NCI-H2196 (cell line): ENCODE measurements around the gene PPP1R16B.
A peak's percentile ranks its signal among the peaks of the same experiment; 100 is the strongest.

Experiments used
- DNase-seq: peaks from one replicate; lab custom pipeline; 2025; ENCODE audit not compliant: unreplicated experiment; lab: John Stamatoyannopoulos, UW

PPP1R16B gene

DNA sequence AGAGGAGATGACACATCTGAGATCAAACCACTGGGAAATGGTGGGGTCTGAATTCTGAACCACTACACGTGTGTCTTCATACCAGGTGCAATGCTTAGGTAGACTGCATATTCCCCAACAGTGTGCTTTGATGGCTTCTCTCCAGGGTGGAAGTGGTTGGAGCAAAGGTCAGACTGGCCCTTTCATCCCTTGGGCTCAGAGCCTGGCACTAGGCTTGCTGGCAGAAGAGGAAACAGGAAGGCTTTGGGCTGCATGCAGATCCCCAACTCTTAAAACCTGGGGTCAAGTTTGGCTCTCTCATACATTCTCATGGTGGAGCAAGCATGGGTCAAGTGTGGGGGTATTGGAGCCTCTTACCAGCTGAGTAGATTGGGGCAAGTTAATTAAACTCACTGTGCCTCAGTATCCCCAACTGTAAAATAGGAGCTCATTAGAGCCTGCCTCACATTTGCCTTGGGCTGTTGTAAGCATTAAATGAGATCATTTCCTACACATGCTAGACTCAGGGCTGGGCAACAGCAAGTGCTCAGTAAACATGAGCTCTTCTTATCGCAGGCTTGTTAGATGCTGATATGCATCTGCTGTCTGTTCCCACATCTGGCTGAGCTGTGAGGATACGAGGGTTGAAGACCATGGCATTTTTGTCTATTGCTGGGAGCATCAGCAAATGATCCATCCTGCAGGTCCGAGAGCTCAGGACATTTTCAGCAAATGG, 69.1 kb downstream of the PPP1R16B start:
- no peak for DNase-seq

DNA sequence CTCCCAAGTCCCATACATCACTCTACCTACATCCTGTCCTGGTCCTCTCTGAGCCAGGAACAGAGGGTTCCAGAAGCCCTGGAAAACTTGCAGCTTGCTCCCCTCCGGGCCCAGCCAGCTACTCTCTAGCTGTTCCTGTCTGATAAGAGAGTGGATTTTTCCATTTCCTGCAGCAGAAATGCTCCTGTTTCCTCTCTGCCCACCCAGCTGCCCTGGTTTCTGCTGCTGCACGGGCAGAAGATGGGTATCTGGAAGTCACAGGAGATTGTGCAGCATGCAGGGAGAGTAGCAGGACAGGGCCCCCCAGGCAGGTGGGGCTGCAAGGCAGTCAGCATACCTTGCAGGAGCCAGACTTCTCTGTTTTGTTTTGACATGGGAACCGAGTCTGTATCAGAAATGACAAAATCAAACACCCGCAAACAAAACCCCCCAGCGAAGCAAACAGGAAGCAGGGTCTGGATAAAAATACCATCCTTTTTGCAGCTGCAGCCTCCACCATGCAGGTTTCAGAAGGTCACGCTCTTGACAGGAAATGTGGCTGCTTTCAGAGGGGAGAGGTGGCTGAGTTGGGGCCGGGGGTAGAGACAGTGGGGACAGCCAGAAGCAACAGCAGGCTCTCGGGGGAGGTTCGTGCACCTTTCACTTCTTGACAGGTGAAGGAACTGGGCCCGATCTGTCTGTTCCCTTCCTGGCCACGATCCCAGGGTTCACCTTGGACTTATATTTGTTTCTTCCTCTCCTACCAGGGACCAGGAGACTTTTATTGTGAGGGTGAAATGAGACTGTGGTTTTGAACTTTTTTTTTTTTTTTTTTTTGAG, 69.9 kb downstream of the PPP1R16B start:
- no peak for DNase-seq

DNA sequence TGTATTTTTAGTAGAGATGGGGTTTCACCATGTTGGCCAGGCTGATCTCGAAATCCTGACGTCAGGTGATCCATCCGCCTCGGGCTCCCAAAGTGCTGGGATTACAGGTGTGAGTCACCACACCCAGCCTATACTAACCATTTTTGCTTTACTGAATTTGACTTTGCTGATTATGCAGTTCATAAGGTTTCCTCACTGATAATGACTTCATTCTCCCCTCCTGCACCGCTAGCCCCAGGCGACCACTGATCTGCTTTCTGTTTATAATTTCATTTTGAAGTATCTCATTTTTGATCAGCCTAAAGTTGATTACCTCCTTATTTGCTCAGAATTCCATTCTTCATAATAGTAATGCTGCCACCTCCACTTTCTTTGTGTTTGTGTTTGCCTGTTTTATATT, 72.0 kb downstream of the PPP1R16B start:
- no peak for DNase-seq

DNA sequence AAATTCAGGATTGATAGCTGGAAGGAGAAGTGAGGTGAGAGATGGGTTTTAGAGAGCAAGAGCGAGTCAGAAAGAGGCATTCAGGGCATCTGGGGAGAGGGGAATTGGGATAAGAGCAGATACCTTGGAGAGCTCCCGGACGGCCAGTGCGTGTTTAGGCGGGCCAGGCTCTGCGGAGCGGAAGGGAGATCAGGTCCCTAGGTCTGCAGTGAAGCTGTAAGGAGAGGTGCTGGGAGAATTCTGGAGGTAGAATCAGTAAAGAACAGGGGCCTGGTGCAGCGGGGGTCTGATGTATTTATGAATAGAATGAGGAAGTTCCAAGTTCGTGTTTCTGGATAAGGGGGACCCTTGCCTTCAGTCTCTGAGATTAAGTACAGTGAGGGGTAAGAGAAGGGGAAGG, 73.4 kb downstream of the PPP1R16B start:
- no peak for DNase-seq

DNA sequence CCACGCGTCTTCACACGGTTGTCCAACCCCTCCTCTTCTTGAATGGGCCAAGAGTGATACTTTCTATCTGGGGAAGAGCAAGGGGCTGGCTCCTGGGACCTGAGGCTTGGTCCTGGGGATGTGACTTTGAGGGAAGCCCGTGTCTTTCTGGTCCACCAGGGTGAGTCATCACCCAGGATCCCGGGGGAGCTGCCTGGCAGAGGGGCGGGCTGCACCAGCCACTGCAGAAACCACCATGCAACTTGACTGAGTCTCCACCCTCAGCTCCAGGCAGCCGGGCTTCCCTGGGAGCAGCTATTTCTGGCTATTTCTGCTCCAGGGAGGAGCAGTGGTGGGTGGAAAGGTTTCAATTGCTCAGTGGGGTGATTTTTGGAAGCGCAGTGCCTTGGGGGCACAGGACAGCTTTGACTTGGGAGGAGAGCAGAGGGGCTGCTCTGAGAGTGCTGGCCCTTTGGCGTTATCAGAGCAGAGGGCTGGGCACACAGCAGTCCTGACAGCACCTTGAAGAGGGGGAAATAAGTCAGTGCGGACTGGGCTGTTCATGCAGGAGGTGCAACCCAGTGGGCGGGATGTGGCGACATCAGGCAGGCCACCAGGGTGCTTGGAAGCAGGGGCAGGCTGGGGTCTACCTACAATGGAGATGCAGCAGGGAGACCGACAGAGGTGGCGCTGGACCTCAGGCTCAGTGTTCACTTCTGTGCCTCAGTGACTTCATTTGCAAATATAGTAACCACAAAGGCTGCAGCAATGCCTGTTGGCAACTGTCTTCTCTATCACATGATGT, 75.6 kb downstream of the PPP1R16B start:
- DNase-seq: no peak

DNA sequence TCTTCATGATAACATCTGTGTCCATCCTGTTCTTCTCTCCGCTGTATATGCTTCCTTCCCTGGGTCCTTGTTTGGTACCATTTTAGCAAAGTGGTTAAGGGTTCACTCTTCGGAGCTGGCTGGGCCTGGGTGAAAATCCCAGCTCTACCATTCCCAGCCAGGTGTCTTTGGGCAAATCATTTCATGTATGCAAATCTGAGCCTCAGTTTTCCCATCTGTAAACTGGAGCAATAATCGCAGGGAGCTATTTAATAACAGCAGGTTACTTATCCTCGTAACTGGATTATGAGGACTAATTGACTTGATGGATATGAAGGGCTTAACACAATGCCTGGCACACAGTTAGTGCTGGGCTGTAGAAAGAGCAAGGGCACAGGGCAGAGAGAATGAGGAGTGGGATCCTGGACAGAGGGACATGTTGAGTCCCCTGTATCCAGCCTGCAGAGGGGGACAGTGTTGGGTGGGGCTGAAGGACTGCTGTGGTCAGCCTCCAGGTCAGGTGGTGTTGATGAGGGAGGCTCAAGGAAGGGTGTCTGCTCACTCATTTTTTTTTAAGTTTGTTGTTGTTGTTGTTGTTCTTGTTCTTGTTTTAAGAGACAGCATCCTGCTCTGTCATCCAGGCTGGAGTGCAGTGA, 76.4 kb downstream of the PPP1R16B start:
- no peak for DNase-seq

DNA sequence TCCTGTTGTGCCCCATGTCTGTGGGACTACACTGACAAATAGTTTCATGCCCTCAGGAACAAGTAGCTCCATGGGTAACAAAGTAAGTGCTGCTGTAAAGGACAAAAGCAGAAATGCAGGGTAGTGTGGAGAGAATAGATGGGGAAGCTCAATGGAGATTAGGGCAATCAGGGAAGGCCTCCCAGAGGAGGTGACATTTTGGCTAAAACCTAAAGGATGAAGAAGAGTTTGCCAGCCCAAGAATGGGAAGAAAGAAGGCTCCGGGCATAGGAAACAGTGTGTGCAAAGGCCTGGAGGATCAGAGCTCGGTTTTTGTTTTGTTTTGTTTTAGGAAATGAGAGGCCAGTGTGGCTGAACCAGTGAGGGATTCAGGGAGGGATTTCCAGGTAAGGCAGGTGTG, 77.1 kb downstream of the PPP1R16B start:
- no peak for DNase-seq

DNA sequence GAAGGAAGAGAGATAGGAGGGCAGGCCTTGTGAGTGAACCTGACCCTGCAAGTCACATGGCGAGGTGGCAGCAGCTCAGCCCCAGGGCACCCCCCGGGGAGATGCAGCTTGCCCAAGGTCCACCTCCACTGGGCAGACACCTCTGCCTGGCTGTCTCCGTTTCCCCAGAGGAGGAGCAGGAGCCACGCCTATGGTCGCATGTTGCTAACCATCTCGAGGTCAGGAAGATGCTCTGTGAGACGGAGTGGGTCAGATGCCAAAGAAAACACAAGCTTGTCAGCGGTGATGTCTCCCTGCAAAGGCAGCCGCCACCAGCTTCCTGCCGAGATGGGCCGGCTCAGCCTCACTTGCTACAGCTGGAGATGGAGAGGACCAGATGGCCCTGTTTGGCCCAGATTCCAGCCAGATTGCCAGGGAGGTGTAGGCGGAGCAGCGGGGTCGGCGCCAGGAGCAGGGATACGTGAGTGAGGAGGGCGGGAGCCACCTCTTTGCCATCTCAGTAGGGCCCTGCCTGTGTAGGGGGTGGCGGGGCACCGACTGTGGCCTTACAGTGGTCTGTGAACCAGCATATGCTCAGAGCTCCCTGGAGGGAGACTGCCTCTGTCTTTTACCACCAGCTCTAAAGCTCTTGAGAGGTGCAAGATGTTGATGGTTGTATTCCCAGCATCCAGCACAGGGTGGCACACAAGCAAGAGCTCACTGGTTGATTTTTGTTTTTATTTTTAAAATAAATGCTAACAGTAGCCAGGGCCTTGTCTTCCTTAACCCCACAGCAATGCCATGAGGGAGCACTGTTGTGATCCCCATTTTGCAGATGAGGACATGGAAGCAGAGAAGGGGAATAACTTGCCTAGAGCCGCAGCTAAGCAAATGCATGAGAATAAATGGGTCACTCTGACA, 77.8 kb downstream of the PPP1R16B start:
- DNase-seq: peak; percentile 81

DNA sequence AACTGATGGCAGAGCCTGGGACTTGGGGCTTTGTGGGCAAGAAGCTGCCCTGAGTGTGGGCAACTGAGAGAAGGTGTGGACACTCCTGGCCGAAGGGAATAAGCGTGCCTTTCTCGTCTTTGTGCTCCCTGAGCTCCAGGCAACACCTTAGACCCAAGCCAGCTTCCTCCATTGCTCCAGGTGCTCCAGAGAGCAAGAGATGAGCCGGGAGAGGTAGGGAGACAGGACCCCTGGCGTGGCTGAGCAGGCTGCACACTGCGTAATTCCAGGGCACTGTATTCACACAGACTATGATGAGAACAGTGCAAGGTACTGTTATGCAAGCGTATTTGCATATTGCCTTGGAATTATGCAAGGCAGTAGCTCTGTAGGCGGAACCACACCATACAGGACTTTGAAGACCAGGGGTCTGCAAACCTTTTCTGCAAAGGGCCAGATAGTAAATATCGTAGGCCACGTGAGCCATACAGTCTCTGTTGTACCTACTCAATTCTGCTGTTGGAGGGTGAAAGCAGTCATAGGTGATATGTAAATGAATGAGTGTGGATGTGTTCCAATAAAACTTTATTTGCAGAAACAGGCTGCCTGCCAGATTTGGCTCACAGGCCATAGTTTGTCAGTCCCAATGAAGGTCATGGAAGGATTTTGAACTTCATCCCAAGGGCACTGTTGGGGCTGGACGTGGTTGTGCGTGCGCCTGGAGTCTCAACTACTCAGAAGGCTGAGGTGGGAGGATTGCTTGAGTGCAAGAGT, 78.7 kb downstream of the PPP1R16B start:
- DNase-seq: no peak

DNA sequence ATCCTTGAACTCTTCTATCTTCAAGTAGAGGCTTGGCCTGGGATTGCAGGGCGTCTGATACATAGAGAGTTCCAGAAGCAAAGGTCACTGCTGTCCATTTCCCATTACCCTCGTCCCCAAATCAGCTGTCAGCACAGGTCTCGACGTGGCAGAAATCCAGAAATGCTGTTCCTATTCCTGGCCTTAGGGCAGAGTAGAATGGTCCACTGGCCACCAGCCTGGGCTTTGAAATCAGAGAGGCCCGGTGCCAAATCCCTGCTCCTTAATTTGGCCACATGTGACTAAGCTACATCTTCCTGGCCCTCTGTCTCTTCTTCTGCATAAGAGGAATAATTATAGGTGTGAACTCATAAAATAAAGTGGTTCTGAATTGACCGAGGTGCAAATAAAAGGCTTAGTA, 79.9 kb downstream of the PPP1R16B start:
- DNase-seq: no peak

DNA sequence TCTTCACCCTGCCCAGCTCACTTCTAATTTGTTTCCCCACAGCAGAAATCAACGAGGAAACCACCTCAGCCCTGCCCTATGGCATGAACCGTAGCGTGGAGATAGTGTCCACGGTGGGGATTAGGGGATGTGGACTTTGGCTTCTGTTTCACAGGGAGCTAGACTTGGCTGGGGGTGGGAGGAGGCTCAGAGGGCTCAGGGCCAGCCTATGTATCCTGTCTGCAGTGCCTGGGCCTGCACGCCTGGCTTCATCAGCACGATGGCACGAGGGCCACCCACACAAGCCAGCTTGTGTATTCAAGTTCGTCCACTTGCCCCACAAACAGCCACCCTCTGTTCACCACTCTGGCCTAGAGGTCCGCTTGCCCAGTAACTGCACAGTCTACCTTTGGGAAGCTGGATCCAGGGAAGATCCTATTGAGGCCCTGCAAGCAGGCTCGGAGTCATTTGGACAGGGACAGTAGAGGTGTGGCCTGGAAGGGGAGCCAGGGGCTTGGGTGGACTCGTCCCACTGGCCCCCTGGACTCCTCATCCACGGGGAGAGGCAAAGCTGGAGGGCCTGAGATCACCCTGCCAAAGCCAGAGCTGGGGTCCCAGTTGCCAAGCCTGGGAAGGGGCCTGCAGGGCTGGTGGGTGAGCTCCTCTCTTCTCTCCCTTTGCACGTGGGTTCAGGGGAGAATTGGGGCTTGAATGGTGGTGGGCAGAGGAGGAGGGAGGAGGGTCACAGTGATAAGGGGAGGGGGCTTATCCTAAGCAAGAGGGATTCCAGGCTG, 82.7 kb downstream of the PPP1R16B start:
- DNase-seq: no peak

DNA sequence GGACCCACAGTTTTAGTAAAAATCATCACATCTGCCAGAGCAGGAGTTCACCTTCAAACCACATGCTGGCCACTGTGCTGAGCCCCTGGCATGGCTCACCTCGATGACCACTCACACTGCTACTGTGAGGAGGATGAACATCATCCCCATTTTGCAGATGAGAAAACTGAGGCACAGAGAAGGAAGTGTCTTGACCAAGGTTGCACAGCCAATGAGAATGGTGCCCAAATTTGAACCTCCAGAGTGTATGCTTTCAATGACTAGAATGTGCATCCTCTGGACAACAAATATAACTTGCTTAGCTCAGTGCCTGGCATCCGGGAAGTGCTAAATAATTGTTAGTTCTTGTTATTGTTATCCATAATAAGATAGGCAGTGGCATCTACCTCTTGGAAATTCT, 83.6 kb downstream of the PPP1R16B start:
- no peak for DNase-seq

DNA sequence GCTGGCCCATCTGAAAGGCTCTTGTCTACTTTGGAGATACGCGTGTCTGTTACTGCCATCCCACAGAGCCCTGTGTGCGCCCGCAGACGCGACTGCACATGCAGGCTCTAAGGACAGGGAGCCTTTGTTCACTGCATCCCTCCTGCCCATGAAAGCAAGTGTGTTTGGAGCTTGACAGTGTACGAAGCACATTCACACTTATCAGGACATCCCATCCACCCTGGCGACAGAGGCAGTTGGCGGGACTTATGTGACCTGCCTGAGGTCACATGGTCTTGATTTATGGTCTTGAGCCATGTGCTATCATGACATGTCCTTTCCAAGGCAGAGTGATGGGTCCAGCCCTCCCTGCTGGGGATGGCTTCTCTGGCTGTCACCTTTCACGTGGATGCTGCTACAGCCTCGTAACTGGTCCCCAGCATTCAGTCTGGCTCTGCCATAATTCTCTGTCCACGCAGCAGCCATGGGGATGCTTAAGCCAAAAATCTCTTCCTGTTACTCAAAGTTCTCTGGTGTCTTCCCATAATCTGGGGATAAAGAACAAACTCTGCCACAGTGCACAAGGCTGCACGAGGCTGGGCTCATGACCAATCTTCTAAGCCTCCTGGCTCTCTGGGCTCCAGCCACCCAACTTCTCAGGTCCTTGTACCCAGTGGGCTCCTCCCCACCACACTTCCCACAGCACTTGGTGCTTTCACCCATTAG, 84.4 kb downstream of the PPP1R16B start:
- no peak for DNase-seq

DNA sequence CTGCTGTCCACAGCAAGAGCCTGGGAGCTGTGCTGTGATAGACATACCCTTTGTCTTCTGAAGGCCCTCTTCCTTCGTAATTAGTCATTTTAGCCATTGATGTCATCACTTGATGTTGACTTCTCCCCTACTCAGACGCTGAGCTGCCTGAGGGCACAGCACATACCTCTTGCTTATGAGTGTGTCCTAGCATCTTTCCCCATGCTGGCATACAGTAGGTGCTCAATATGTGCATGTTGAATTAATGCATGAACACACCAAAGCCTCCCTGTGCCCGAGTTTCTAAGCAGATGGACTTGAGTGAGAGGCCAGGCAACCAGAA, 85.0 kb downstream of the PPP1R16B start:
- no peak for DNase-seq

DNA sequence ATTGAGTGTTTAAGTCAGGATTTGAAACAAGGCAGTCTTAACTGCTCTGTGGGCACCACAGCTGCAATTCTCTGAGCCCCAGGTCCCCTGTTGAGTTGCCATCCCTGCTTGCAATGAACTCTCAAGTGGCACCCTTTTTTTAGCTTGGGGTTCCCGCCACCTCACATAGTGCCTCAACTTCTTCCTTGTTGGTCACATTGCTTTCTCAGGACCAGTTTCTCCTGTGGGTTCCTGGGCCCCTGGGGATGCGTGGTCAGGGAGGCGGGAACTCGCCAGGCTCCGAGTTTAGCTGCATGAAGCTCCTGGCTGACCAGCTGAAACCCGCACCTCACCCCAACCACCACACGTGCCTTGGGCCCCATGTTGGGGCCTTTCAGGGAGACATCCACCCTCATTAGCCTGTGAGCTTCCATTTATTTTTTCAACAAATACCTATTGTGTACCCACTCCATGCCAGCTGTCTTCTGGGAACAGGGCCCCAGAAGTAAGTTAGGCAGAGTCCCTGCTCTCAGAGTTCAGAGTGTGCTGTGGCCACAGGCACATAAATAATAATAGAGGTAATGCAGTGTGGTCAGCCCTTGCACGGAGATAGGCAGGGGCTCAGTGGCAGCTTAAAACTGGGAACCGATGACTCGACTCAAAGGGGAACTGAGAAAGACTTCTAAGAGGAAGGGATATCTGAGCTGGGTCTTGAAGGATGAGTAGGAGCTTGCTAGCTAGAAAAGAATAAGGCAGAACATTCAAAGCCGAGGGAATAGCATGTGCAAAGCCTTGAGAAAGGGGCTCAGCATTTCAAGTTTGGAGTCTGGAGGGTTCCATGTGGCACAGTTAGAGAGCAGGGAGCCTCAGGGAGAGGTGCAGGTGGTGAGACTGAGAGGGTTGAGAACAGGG, 86.8 kb downstream of the PPP1R16B start:
- no peak for DNase-seq

DNA sequence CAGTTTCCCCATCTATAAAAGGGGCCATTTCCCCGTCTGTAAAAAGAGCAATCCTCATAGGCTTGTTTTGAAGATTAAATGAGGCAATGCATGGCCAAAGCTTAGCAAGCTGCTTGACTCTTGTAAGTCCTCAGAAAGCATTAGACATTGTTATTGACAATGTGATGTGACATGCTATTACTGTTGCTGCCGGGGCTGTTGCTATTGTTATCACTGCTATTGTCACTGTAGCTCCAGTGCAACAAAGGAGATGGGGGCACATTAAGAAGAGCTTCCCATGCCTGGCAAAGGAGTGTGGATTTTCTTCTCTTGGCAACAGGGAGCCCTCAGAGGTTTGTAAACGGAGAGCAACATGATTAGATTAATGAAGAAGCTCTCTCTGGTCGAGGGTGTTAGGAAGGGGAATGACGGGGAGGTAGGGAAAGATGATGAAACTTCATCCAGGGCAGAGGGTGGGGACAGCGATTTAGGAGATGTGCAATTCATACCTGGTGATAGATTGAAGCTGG, 87.6 kb downstream of the PPP1R16B start:
- no peak for DNase-seq

DNA sequence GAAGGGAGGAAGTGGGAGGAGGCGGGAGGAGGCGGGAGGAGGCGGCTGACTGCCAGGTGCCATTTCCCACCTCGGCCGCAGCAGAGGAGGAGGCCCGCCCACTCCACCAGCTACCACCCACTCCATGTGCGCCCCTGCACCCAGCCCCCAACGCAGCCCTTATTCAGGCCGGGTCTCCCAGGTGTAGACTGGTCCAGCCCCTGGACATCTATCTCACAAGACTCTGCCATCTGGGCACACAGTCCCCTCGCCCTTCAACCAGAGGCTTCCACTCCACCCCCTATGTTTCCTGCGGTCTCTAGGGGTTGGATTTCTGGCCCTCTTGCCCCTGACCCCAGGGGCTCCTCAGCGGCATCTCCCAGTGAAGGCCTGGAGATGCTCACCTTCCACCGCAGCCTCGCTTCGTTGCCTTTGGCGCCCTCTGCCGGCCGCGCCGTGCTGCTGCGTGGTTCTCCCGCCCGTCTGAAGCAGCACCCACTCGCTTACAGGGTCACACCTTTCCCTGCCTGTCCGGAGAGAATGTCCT, 88.1 kb downstream of the PPP1R16B start:
- DNase-seq: peak; percentile 82
